Mesenteric fat pad (tissue), 1 donor: ENCODE results near the gene SF3B4. TPM values are rescaled to one million over a fixed set of nuclear protein-coding genes. Genes with fewer than 3 reads are reported as not detected.

Experiments
- DNase-seq: peaks from one replicate; pipeline ENCODE4 v3.0.0-alpha.2; 2020; ENCODE audit warnings: low spot score
- total RNA-seq: library from RNA; stranded (reverse); fragmentation: NEBNext Ultra II Directional; extraction: Animal tissue kit (Norgen Biotek cat#: 25700); gene quantifications from one replicate; pipeline ENCODE4 v1.2.1, GENCODE V29; 2021
- donor health status: DM: yes; HTN: yes; CAD: no.

The SF3B4 gene
- total RNA-seq, 1 donor from 2014 or later: 47.9 TPM

- no peak for DNase-seq
Measured at GRCh38 chr1:149933208-149933607, 5.6 kb upstream of the SF3B4 start.

DNA sequence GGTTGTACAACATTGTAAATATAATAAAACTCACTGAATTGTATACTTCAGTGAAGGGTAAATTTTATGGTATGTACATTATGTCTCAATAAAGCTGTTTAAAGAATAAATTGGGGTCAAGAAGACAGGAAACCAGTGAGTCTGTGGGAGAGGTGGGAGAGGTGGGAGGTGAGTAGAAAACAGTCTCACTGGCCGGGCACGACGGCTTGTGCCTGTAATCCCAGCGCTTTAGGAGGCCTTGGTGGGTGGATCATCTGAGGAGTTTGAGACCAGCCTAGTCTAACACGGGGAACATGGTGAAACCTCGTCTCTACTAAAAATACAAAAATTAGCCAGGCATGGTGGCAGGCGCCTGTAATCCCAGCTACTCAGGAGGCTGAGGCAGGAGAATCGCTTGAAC is 4.9 kb upstream of the SF3B4 start:
- DNase-seq: no peak

- no peak for DNase-seq
Measured at GRCh38 chr1:149931212-149931790, 3.7 kb upstream of the SF3B4 start.

DNA sequence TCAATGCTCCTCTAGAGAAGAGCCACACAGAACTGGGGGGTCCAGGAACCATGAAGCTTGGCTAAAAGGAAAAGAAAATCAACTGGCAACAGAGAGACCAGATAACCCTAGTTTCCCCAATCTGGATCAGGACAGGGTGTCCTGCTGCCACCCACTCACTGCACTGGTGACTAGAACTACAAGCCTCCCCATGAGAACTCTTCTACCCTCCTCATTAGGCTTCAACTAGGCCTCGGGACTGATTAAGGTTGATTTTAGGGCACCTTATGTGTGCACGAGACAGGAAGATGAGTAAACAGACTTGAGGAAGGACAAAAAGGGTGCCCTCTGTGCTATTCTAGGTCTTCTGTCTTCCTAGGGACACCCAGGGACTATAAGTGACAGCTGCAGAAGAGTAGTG is 2.3 kb upstream of the SF3B4 start:
- no peak for DNase-seq

GRCh38 chr1:149928401-149928724 is 760 bp upstream of the SF3B4 start:
- DNase-seq: no peak

DNA sequence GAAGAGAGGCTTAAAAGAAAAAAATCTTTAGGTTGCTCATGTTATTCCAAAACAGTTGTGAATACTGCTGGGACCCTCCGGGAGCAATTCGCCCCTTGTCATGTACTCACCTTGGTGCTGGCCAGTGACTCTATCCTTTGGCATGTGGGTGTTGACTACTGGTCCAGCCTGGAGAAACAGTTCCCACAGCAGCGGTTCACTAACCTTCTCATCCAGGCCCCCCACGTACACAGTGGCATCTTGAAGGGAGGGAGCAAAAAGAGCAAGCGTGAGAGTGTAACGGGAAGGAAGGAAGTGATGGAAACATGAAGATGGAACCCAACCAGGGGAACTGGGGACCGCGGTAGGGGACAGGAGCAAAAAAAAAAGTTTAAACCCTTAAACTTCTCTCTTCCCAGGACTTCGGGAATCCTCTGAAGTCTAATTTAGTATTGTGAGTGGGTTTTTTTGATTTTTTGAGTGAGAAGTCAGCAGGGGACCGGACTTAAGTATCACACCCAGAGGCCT is 494 bp downstream of the SF3B4 start:
- peak; percentile 71 for DNase-seq

GRCh38 chr1:149926296-149926695 is 1.3 kb downstream of the SF3B4 start:
- peak; percentile 62 for DNase-seq

DNA sequence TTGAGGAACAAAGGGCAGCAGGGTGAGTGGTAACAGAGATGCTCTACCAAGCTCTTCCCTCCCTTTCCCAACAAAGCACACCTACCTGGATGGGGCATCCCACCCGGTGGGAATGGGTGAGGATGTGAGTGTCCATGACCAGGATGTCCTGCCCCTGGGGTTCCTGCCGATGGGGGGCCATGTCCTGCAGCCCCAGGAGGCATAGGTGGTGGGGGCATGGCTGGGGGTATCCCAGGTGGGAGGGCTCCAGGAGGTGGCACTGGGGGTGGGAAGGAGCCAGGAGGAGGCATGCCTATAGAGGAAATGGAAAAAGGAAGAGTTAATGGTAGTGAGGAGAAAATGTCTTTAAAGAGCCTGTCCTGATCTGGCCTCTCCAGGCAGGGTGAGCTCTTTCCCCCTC is 1.9 kb downstream of the SF3B4 start:
- DNase-seq: peak; percentile 71

DNA sequence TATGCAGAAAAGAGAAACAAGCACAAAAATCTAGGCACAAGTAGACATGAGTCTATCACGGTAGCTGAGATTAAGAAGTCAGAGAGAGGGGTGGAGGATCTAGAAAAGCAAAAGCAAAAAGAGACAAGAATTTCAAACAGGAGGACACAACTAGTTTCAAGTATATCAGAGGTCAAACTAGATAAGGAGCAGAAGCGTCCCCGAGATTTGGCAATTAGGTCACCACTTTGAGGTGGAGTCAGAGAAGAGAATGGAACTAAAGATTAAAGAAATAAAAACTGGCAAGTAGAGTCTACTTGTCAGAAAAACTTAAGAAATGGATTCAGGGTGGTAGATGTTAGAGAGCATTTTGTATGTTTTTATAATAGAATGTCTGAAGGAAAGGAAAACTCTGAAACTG is 2.3 kb downstream of the SF3B4 start:
- no peak for DNase-seq

GRCh38 chr1:149923626-149924025 is 4.0 kb downstream of the SF3B4 start:
- DNase-seq: no peak

GRCh38 chr1:149917571-149918144 is 9.9 kb downstream of the SF3B4 start, which contains the start of gene SV2A:
Gene SV2A, minus strand, starts transcription at chr1:149917844. Its CDS starts 4,004 bp downstream, at chr1:149913840.
- DNase-seq: no peak

- DNase-seq: no peak
Measured at GRCh38 chr1:149916898-149917252, 10.7 kb downstream of the SF3B4 start.

- DNase-seq: no peak
Measured at GRCh38 chr1:149916193-149916897, 11.3 kb downstream of the SF3B4 start.

DNA sequence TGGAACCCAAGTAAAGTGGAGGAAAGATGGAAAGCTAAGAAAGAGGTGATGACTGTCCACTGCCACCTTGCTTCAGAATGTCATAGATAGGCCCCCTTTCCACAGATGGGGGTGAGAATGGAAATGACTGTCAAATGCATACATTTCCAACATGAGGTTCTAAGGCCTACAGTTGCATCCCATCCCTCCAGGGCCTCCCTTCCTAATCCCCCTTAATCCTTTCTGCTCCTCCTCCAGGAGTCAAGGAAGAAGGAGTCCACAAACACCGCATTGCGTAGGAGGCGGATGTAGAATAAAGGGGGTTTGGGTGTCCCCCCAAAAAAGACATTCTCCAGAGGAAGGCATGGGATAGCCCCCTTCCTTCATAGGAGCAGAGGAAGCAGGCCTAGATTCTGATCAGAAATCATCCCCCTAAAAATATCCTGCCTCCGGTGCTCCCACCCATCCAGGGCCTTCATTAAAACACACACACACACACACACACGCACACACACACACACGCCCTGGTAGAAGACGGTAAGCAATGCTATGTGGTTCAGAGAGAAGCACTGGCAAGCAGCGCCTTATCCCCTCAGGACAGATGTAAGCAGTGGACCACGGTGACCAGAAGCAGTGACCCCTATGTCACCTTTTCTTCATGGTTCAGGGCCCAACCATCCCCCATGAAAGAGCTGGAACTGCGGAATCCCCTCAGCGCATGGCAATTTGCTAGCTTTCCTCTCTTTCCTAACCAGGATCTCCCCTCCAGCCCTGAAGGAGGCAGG is 12.0 kb downstream of the SF3B4 start:
- DNase-seq: no peak

DNA sequence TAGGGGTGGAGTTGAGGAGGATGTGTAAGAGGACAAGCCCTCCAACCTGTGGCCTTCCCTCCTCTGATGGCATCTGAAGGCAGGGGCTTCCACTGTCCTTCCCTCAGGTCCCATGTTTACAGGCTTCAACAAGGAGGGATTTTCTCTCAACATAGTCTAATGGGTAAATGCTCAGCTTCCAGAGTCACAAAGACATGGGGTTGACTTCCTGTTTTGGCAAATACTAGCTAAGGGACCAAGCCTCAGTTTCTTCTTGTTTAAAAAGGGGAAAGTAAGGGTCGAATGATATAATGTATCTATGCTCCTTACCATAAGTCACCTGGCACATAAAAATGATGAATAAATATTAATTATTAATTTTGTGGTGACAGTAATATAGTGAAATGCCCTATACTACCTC is 13.1 kb downstream of the SF3B4 start:
- no peak for DNase-seq

DNA sequence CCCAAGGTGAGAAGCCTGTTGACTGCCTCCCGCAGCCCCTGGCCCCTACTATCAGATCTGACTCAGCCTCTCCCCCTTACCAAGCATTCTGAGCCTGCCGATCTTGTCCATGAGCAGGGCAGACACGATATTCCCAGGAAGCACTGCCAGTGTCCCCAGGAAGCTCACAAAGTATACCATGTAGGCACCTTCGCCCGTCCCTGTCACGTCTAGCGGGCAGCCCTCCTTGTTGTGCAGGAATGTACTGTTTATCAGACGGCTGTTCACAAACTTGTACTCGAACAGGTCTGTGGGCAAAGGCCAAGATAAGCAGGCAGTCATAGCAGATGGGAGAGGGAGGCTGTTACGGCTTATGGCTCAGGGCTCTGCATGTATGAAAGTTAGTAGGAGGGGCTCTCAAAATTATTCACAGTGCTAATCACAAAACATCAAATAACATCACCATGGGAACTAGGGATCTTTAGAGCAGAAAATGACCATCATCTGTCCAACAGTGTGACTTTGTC is 21.0 kb downstream of the SF3B4 start:
- no peak for DNase-seq

DNA sequence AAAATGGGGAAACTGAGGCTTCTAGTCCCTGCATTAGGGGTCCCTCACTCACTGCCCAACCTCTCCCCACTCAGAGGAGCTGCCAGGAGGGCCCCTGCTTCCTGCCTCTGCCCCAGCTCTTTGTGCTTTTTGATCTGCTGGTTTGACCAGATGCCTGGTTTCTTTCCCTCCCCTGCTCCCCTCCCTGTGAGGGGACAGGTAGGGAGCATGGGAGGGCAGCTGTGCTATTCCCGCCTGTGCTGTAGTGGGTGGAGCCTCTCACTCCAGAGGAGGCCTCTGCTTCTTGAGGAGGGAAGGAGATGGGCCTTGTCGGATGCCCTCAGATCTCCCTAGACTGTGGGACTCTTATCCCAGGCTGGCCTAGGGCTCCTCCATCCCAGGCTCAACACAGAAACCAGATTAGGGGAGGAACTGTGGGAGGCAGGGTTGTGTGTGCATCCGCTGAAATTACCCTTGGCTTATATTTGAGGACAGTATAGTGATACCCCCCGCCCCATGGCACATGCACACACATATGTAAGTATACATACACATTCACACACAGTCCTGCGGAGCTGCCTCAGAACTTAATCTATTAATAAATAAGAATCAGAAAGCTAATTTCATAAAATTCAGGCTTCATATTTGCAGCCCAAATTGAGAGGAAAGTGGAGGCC is 23.6 kb downstream of the SF3B4 start:
- DNase-seq: no peak

- DNase-seq: peak; percentile 96
Measured at GRCh38 chr1:149899460-149900284, 27.9 kb downstream of the SF3B4 start, which contains the start of gene BOLA1. Gene BOLA1, plus strand, starts transcription at chr1:149899568. Its CDS starts 492 bp downstream, at chr1:149900060.

DNA sequence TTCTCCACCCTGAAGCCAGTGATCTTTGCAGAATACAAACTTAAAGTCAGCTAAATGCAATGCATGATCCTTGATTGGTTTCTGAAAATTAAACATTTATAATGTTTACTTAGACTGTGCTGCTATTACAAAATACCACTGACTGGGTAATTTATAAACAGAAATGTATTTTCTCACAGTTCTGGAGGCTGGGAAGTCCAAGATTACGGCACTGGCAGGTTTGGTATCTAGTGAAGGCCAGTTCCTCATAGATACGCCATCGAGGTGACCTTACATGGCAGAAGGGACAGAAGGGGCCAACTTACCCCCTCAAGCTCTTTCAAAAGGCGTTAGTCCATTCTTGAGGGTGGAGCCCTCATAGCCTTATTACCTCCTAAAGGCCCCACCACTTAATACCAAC is 31.0 kb downstream of the SF3B4 start:
- no peak for DNase-seq

GRCh38 chr1:149888999-149889289 is 38.7 kb downstream of the SF3B4 start:
- peak; percentile 60 for DNase-seq
